Measurements from ENCODE around the gene EPHB1. TPM values are rescaled to one million over a fixed set of nuclear protein-coding genes. Genes with fewer than 3 reads are reported as not detected.

Gene EPHB1
- 0.34 and 0.35 TPM in 2 replicates for total RNA-seq

DNA sequence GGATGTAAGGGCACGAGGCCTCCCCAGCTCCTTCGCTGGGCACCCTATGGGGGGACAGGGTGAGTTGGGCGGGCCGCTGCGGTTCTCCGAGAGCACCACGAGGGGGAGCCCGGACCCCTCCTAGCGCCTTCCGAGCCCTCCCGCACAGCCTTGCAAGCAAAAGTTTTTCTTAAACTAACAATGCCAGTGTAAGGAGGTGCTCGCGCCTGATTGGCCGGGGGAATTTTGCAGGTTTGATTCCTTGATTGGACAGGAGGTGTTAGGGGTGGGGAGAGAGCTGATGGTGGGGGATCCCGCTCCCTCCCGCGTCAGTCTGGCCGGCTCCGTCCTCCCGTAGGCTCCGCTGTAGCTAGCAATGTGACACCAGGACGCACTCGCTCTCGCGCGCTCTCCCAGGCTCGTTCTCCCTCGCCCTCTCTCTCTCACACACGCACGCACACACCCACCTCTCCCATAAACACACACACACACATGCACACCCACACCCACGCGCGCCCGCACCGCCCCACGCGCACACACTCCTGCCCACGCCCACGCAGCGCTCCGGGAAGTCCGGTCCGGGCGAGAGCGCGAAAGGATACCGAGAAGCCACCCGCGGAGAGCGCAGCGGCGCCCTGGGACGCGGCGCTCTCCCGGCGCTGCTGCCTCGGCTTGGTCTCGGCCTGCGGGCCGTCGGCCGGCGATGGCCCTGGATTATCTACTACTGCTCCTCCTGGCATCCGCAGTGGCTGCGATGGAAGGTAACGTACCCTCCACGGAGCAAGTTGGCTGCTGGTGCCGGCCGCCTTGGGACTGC is at the start of gene EPHB1:
EPHB1 (plus strand) TSS at position 311 of the 796 bp plus-strand sequence.

Other genes with a start within 250 kb of the EPHB1 start
- 0.12 and 0.17 TPM in 2 replicates for gene KY, start 144.2 kb upstream of the EPHB1 start, total RNA-seq